Gastrocnemius medialis (tissue), 4 donors: Measurements from ENCODE around the gene RPS10. TPM values are rescaled to one million over a fixed set of nuclear protein-coding genes. Genes with fewer than 3 reads are reported as not detected.

Source experiments
- ATAC-seq, 2 donors: fragments of 150-250 bp; one replicate each; pipeline ENCODE4 v1.9.1; 2016
- DNase-seq, 2 donors: peaks; one replicate each; pipeline ENCODE4 v3.0.0-alpha.2; 2019
- H3K27ac ChIP-seq, 4 donors: fragments of 200-600 bp; sonication (generic); 1 replicate in 1 of 4; 2 replicates in 3 of 4; pipeline ENCODE4 v1.5.1; 2016 to 2018; ENCODE audit warnings: mild to moderate bottlenecking in 2 of 4, moderate library complexity in 1 of 4
- H3K27me3 ChIP-seq, 3 donors: fragments of 200-600 bp; sonication (generic) in 2 of 3; 1 replicate in 1 of 3; 2 replicates in 2 of 3; pipeline versions ENCODE4 v1.5.1 to v1.6.0; 2016 to 2019; ENCODE audit warnings: mild to moderate bottlenecking in 1 of 3, moderate library complexity in 1 of 3
- H3K36me3 ChIP-seq, 2 donors: fragments of 200-600 bp; sonication (generic) in 1 of 2; one replicate each; pipeline ENCODE4 v1.5.1; 2017 to 2018
- H3K4me1 ChIP-seq, 2 donors: fragments of 200-600 bp; sonication (generic) in 1 of 2; one replicate each; pipeline ENCODE4 v1.5.1; 2016 to 2017; ENCODE audit warnings: mild to moderate bottlenecking in 2 of 2
- H3K4me3 ChIP-seq, 4 donors: fragments of 200-600 bp; sonication (generic) in 3 of 4; 1 replicate in 1 of 4; 2 replicates in 3 of 4; pipeline ENCODE4 v1.5.1; 2016 to 2019; ENCODE audit warnings: mild to moderate bottlenecking in 2 of 4
- H3K9me3 ChIP-seq, 3 donors: fragments of 200-600 bp; sonication (generic) in 2 of 3; 1 replicate in 1 of 3; 2 replicates in 2 of 3; pipeline ENCODE4 v1.5.1; 2016 to 2019
- POLR2A ChIP-seq, 2 donors: fragments of 450-650 bp; IDR thresholded peaks; one replicate each; pipeline ENCODE4 v1.6.1; 2017; ENCODE audit warnings: antibody characterized with exemption in 2 of 2, mild to moderate bottlenecking in 2 of 2, moderate library complexity in 2 of 2
- in situ Hi-C, 4 donors: fragments of 200-750 bp; cut with MboI; loops; one replicate each; pipeline versions ENCODE4 v1.15.0 to v1.8.0; 2017; ENCODE audit warnings: low sequenced_read_pairs in 4 of 4
- intact Hi-C: fragments of 100-400 bp; cut with DNase I; formaldehyde crosslinking; loops from one replicate; pipeline ENCODE4 v1.15.1; 2023; ENCODE audit warnings: low total_unique reads
- total RNA-seq, 4 donors: library from RNA; depleted of rRNA; stranded (reverse); fragments of >200 nt; gene quantifications; one replicate each; pipeline versions ENCODE4 v1.1.0 to v1.2.3, GENCODE V29; 2016
- TF ChIP-seq, protein P1 (sequence below), 5 experiments: fragments of 450-650 bp in 3 of 5; fragments of 200-600 bp in 2 of 5; sonication (generic) in 2 of 5; IDR thresholded peaks in 4 of 5; conservative IDR thresholded peaks in 1 of 5; 1 replicate in 4 of 5; 2 replicates in 1 of 5; pipeline ENCODE4 v1.5.1; 2016 to 2019; ENCODE audit warnings: antibody characterized with exemption in 5 of 5, mild to moderate bottlenecking in 3 of 5, moderate library complexity in 3 of 5

Gene RPS10
- total RNA-seq, 4 donors from 2014 or later = 1,471 to 2,243 (median 1,775) TPM

DNA sequence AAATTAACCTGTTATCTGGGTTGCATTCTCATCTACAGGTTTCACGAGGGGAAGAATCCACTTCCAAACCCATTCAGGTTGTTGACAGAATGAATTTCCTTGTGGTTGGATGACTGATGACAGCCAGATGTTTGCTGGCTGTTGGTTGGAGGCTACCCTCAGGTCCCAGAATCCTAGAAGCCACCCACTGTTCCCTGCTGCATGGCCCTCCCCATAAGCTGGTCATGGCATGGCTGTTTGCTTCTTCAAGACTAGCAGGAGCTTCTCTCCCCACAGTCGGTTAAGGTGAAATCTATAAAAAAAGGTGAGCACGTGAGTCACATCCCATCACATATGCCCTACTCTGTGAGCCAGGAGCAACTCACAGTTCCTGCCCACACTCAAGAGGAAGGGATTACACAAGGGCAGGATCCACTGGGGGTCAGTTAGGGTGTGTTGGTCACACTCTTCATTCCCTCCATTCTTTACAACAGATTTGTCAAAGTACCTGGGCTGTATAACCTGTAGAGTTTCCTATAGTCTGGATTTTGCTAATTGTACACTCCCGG is 19.5 kb upstream of the RPS10 start:
- intact Hi-C loops (no loop called here), in situ Hi-C loops (no loop called here)
- Histone ChIP-seq H3K9me3 (no peaks in the 10 kb centered on the region), H3K36me3 (no peaks in the 10 kb centered on the region), H3K27me3 (no peaks in the 10 kb centered on the region), H3K27ac (no peak overlapping the region), H3K4me1 (no peaks in the 10 kb centered on the region), H3K4me3 (no peak overlapping the region)
- TF ChIP-seq, protein P1, sequence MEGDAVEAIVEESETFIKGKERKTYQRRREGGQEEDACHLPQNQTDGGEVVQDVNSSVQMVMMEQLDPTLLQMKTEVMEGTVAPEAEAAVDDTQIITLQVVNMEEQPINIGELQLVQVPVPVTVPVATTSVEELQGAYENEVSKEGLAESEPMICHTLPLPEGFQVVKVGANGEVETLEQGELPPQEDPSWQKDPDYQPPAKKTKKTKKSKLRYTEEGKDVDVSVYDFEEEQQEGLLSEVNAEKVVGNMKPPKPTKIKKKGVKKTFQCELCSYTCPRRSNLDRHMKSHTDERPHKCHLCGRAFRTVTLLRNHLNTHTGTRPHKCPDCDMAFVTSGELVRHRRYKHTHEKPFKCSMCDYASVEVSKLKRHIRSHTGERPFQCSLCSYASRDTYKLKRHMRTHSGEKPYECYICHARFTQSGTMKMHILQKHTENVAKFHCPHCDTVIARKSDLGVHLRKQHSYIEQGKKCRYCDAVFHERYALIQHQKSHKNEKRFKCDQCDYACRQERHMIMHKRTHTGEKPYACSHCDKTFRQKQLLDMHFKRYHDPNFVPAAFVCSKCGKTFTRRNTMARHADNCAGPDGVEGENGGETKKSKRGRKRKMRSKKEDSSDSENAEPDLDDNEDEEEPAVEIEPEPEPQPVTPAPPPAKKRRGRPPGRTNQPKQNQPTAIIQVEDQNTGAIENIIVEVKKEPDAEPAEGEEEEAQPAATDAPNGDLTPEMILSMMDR (IDR thresholded peaks at IDR 0.05 in 4 of 5, conservative IDR thresholded peaks at IDR 0.05 in 1 of 5) = no peak
- TF ChIP-seq POLR2A (IDR thresholded peaks at IDR 0.05) = no peak
- no peak for DNase-seq
- ATAC-seq = no peak

DNA sequence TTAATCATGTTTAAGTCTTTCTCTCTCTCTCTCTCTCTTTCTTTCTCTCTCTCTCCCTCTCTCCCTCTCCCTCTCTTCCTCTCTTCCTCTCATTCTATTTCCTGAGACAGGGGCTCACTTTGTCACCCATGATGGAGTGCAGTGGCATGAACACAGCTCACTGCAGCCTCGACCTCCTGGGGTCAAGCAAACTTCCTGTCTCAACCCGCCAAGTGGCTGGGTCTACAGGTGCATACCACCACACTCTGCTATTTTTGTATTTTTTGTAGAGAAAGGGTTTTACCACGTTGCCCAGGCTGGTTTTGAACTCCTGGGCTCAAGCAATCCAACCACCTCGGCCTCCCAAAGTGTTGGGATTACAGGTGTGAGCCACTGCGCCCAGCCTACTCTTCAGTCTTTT is 15.7 kb upstream of the RPS10 start:
- H3K27me3 ChIP-seq = no peaks in the 10 kb centered on the region
- no peaks in the 10 kb centered on the region for H3K9me3 ChIP-seq
- intact Hi-C loops (no loop called here), in situ Hi-C loops (no loop called here)
- no peak for ATAC-seq
- no peak for DNase-seq
- no peaks in the 10 kb centered on the region for H3K4me1 ChIP-seq
- H3K27ac ChIP-seq = no peak overlapping the region
- no peaks in the 10 kb centered on the region for H3K36me3 ChIP-seq
- TF ChIP-seq, protein P1 (IDR thresholded peaks at IDR 0.05 in 4 of 5, conservative IDR thresholded peaks at IDR 0.05 in 1 of 5) = no peak
- TF ChIP-seq POLR2A (IDR thresholded peaks at IDR 0.05) = no peak
- no peak overlapping the region for H3K4me3 ChIP-seq

DNA sequence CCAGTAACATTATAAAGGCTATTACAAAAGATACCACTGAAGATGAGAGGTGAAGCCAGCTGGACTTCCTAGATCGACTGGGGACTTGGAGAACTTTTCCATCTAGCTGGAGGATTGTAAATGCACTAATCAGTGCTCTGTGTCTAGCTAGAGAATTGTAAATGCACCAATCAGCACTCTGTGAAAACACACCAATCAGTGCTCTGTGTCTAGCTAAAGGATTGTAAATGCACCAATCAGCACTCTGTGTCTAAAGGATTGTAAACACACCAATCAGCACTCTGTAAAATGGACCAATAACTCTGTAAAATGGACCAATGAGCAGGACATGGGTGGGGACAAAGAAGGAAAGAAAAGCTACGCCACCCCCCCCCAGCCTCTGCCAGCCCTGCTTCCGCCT is 13.6 kb upstream of the RPS10 start:
- Histone ChIP-seq H3K27me3 (no peaks in the 10 kb centered on the region), H3K27ac (no peak overlapping the region), H3K36me3 (no peaks in the 10 kb centered on the region), H3K4me3 (no peak overlapping the region), H3K4me1 (no peaks in the 10 kb centered on the region), H3K9me3 (no peaks in the 10 kb centered on the region)
- TF ChIP-seq, protein P1 (IDR thresholded peaks at IDR 0.05 in 4 of 5, conservative IDR thresholded peaks at IDR 0.05 in 1 of 5) = no peak
- TF ChIP-seq POLR2A (IDR thresholded peaks at IDR 0.05) = no peak
- no peak for DNase-seq
- intact Hi-C loops (no loop called here), in situ Hi-C loops (no loop called here)
- ATAC-seq = no peak

DNA sequence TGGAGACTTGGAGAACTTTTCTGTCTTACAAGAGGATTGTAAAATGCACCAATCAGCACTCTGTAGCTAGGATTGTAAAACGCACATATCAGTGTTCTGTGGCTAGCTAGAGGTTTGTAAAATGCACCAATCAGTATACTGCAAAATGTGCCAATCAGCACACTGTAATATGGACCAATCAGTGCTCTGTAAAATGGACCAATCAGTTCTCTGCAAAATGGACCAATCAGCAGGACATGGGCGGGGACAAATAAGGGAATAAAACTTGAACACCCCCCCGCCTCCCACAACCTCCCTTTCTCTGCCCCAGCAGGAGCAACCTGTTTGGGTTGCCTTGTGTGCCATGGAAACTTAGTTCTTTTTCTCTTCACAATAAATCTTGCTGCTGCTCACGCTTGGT is 12.8 kb upstream of the RPS10 start:
- no peak for DNase-seq
- in situ Hi-C loops = no loop called here

More for the DNA sequence above, 12.8 kb upstream of the RPS10 start:
- no peaks in the 10 kb centered on the region for H3K27me3 ChIP-seq
- ATAC-seq = no peak
- no peaks in the 10 kb centered on the region for H3K4me1 ChIP-seq
- TF ChIP-seq, protein P1 (IDR thresholded peaks at IDR 0.05 in 4 of 5, conservative IDR thresholded peaks at IDR 0.05 in 1 of 5) = no peak
- no peak for TF ChIP-seq POLR2A (IDR thresholded peaks at IDR 0.05)
- intact Hi-C loops = no loop called here
- no peak overlapping the region for H3K27ac ChIP-seq
- H3K9me3 ChIP-seq = no peaks in the 10 kb centered on the region
- no peak overlapping the region for H3K4me3 ChIP-seq
- H3K36me3 ChIP-seq = no peaks in the 10 kb centered on the region
